T-helper 1 cell treated with Interleukin-12 subunit alpha and Interleukin-12 subunit beta and Interleukin-4 antibody, amounts not matched to agents 30 μg/mL and 1 μg/mL, for 36 hours (primary cell): Measurements from ENCODE around the gene MB21D2.
A peak's percentile ranks its signal among the peaks of the same experiment; 100 is the strongest.
"Not testable (repeated sequence)": the region's sequence is repeated elsewhere in the genome, so short reads cannot be mapped to it uniquely, and the experiment has no call there.

Experiments used
- H3K27ac Mint-ChIP-seq: one replicate; pipeline ENCODE4 v1.8.0; 2021; ENCODE audit warnings: mild to moderate bottlenecking, mixed read lengths
- H3K27me3 Mint-ChIP-seq: one replicate; pipeline ENCODE4 v1.8.0; 2021; ENCODE audit warnings: low read depth, mixed read lengths
- H3K36me3 Mint-ChIP-seq: one replicate; pipeline ENCODE4 v1.8.0; 2021; ENCODE audit warnings: low read depth, mixed read lengths
- H3K4me1 Mint-ChIP-seq: one replicate; pipeline ENCODE4 v1.8.0; 2021; ENCODE audit warnings: low read depth, mixed read lengths
- H3K4me3 Mint-ChIP-seq: one replicate; pipeline ENCODE4 v1.8.0; 2021; ENCODE audit warnings: mild to moderate bottlenecking, moderate library complexity, mixed read lengths
- H3K9me3 Mint-ChIP-seq: one replicate; pipeline ENCODE4 v1.8.0; 2021; ENCODE audit warnings: mixed read lengths

MB21D2 gene

DNA sequence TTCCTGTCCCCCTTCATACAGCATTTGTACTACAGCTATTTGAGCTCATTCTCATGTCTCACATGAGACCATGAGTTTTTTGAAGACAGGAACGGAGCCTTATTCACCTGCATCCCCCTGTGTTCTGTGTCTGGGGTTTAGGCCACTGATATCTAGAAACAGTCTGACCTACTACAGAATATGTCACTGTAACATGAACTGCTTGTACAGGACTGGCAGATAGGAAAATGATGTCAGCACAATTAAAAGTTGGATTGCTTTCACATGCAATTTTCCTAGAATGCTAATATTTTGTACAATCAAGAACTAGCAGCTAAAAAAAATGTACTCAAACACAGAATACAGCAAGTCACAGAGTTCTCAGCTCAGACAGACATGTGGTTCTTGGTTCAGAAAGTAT lies 99.5 kb downstream of the MB21D2 start:
- Mint-ChIP-seq H3K27me3 (no peaks in the 10 kb centered on the region), H3K9me3 (no peaks in the 10 kb centered on the region), H3K4me1 (peaks cover 71% of the 10 kb centered on the region), H3K4me3 (peak overlapping the region; percentile 67), H3K27ac (peak overlapping the region; percentile 88), H3K36me3 (peaks cover 6% of the 10 kb centered on the region)

DNA sequence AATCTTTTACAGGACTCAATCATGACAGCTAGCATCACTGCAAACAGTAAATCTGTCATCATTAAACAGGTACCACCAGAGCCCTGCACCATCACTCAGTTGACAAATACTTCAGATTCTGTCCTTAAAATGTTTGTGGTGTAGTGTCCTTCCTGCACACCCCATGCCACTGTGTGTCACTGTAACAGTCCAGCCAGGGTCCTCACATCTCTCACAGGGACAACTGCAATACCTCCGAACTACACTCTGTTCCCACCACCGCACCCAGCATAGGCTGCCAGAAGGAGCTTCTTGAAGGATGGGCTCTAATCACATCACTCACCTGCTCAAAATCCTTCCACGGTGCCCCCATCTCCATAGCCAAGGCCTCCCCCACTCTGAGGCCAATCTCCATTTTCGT lies 100.2 kb downstream of the MB21D2 start:
- Mint-ChIP-seq H3K9me3 (no peaks in the 10 kb centered on the region), H3K27me3 (no peaks in the 10 kb centered on the region), H3K4me1 (peaks cover 76% of the 10 kb centered on the region), H3K27ac (peak overlapping the region; percentile 88), H3K4me3 (peak overlapping the region; percentile 67), H3K36me3 (peaks cover 6% of the 10 kb centered on the region)

DNA sequence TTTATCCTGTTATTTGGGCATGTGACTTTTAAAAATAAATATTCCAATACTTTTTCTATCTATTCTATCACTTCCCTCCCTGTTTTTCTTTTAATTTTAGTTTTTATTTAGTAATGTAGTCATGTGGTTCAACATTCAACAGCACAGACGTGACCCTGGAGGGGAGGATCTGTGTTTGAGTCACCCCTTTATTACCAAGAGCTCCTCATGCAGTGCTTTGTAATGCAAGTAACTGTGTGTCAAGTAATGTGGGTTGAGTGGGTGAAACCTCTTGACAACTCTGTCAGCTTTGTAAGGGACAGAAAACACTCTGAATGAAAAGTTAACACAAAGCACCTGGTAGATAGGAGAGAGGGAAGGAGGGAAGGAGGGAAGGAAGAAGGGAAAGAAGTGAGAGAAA lies 100.6 kb downstream of the MB21D2 start:
- H3K9me3 Mint-ChIP-seq, result no peaks in the 10 kb centered on the region
- H3K36me3 Mint-ChIP-seq, result peaks cover 6% of the 10 kb centered on the region
- peak overlapping the region; percentile 86 for H3K27ac Mint-ChIP-seq
- H3K4me1 Mint-ChIP-seq, result peaks cover 74% of the 10 kb centered on the region
- H3K27me3 Mint-ChIP-seq, result no peaks in the 10 kb centered on the region
- H3K4me3 Mint-ChIP-seq, result peak overlapping the region; percentile 59

DNA sequence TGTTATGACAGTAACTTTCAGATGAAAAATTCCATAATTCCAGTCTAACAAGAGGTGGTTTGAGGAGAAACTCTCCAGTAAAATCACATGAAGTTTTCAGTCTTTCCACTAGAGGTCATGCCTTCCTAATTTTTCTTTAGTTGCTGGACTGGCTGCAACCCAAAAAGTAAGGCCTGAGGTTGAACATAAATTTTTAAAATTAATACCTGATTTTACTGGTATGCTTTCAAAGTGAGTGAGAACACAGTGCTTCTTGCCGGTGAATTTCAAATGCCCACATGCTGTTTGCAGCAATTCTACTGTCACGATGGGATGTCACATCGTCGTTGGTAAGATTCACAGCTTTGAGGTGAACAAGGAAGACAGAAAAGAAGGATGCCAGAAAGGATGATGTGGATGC lies 101.3 kb downstream of the MB21D2 start:
- Mint-ChIP-seq H3K36me3 (peaks cover 6% of the 10 kb centered on the region), H3K4me3 (peak overlapping the region; percentile 21), H3K9me3 (no peaks in the 10 kb centered on the region), H3K27me3 (no peaks in the 10 kb centered on the region), H3K4me1 (peaks cover 68% of the 10 kb centered on the region), H3K27ac (peak overlapping the region; percentile 55)

DNA sequence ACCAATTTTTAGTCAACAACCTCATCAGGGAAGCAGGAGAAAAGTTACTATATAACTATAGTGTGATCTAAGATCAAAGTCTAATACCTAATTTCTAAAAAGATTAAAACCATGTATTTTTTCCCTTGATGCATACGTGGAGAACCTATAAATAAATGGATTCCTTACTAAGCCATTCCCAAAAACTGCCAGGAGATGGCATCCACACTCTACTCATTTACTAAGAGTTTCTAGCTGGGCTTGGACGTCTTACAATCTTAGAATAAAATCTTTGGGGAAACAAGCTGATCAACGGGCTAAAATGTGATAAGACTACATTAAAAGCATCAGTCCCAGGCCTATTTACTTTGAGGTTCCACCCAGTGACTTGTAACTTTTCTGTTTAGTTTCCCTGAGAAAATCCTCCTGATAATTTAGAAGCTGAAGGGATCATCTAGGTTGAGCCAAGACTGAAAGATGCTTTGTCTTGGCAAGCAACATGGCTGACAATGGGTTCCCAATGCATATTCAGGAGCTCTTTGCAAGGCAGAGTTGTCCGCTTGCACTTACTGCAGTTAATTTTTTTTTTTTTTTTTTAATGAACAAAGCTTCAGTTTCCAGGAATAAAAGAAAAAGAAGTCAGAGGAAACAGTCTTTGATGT lies 104.8 kb downstream of the MB21D2 start:
- Mint-ChIP-seq H3K4me1 (peaks cover 39% of the 10 kb centered on the region), H3K9me3 (no peaks in the 10 kb centered on the region), H3K27ac (no peak overlapping the region), H3K27me3 (no peaks in the 10 kb centered on the region), H3K36me3 (peaks cover 6% of the 10 kb centered on the region), H3K4me3 (no peak overlapping the region)

DNA sequence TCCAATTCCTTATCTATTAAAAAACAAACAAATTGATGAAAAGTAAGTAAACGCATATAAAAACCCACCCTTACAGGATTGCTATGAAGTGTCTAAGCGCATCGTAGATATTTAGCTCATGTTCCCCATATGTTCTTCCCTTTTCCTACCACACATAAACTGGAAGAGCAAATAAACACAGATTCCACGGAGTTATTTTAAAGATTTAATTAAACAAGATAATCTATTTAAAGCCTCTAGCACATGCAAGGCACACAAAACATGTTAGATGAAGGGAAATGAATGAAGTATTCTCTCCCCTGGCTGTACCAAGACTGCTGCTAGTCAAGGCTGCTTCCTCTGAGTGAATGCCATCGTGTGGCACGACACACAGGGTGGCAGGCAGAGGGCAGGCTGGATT lies 111.9 kb downstream of the MB21D2 start:
- Mint-ChIP-seq H3K36me3 (peaks cover 4% of the 10 kb centered on the region), H3K27me3 (no peaks in the 10 kb centered on the region), H3K4me1 (peaks cover 10% of the 10 kb centered on the region), H3K4me3 (no peak overlapping the region), H3K9me3 (no peaks in the 10 kb centered on the region), H3K27ac (no peak overlapping the region)

DNA sequence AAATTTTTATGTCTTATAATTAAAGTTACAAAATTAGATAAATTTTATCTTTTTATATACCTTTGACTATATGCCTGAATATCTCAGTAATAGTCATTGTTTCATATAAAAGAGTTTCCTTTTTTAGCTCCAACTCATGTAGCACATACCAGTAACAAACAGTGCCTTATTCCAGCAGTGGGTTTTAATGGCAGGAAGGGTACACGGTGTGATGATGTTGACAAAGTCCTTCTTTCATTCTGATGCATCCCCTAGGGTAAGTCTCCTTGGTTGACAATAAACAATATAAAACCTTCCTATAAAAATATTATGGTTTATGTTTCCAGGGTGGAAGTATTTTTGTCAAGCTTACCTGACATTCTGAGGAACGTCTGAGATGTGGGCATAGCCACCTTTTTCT lies 113.2 kb downstream of the MB21D2 start:
- Mint-ChIP-seq H3K9me3 (no peaks in the 10 kb centered on the region), H3K4me1 (peaks cover 12% of the 10 kb centered on the region), H3K36me3 (peaks cover 4% of the 10 kb centered on the region), H3K27me3 (no peaks in the 10 kb centered on the region), H3K27ac (no peak overlapping the region), H3K4me3 (no peak overlapping the region)

DNA sequence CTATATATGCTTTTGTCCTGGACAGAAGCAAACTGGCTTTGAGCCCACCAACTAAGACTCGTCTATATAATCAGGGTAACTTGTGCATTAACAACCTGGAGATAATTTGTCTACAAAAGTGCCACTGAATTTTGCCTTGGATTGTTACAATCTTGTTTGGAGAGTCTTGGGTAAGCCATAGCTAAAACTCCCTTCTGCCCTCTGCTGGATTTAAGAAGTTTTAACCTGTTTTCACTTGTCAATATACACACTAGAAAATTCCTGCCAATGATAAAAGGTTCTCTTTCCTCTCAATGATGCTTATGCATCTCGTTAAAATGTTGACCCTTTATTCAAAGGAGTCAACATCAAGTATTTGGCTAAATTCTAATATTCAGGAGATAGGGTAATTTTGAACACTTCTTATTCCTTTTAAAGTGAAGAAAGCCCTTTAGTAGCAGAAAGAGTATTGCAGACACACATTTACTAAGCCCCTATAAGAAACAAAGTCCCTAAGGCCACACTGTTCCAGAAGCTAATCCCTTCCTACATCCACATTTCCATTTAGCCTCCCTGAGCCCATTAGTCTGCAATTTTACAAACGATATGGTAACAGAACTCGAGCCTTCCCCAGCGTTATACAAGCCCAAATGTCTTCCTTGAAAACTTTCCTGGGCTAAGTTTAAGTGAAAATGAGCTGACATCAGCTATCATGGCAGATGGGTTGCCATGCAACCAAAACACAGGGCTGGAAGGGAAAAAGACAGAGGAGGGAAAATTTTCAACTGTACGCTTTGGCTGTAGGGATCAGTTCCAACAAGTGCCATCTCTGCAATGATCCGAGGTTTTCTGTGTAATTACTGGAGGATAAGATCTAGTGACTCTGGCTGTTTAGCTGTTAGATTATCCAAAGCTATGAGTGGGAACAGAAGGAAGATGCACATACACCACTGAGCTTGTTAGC lies 114.4 kb downstream of the MB21D2 start:
- H3K4me3 Mint-ChIP-seq, result no peak overlapping the region
- H3K27ac Mint-ChIP-seq, result no peak overlapping the region
- H3K27me3 Mint-ChIP-seq, result no peaks in the 10 kb centered on the region
- H3K4me1 Mint-ChIP-seq, result peaks cover 10% of the 10 kb centered on the region
- H3K36me3 Mint-ChIP-seq, result peaks cover 8% of the 10 kb centered on the region
- H3K9me3 Mint-ChIP-seq, result no peaks in the 10 kb centered on the region

DNA sequence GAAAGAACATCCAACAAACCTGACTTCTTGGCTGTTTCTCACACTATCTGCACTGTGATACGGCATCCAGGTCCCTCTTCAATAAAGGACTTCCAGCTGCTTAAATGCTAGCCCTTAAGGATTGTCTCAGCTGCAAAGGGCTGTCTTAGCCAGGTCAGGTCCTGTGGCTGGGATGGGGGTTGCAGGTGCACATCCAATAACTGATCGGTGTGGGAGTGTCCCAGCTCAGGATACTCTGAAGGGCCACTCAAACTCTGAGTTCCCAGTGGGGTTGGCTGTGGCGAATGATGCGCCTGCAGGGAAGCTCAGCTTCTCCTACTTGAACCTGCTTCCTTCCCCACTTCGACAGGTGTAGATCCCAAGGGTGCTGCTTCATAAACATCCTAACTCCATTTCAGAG lies 115.7 kb downstream of the MB21D2 start:
- Mint-ChIP-seq H3K4me1 (peaks cover 5% of the 10 kb centered on the region), H3K9me3 (no peaks in the 10 kb centered on the region), H3K36me3 (peaks cover 8% of the 10 kb centered on the region), H3K27me3 (no peaks in the 10 kb centered on the region), H3K27ac (no peak overlapping the region), H3K4me3 (no peak overlapping the region)

DNA sequence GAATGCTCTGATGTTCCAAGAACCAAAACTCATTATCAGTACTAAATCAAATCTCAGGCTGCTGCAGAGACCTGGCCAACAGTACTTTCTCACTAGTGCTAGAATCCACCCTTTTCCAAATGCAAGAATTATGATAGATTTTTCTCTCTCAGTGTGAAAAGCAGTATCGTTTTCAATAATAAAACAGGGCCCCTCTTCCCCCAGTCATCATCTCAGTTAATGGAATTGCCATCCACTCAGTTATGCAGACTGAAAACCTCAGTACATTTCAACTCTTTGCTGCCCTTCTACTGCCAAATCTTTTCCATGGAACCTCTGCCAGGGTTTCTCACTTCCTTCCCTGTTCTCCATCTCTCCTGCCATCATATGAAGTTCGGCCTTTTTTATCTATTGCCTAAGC lies 117.9 kb downstream of the MB21D2 start:
- H3K27ac Mint-ChIP-seq, result no peak overlapping the region
- no peaks in the 10 kb centered on the region for H3K9me3 Mint-ChIP-seq
- no peaks in the 10 kb centered on the region for H3K27me3 Mint-ChIP-seq
- peaks cover 9% of the 10 kb centered on the region for H3K36me3 Mint-ChIP-seq
- H3K4me3 Mint-ChIP-seq, result no peak overlapping the region
- H3K4me1 Mint-ChIP-seq, result peaks cover 5% of the 10 kb centered on the region

DNA sequence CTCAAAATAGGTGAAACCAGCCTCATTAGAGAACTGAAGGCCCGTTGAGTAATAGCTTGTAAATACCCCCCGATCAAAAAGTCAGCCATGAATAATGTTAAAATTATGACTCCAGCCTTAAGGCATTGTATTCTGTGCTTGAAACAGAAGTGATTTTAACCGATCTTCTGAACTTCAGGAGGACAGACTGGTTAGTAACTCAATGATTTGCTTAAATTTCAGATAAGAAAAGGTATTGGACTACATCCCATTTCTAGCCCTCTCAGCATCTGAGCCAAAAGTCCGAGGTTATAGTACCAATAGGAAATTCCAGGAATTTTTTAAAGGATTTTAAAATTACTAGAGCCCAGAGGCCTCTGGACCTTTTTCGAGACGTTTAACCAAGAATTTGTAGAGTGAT lies 122.6 kb downstream of the MB21D2 start:
- Mint-ChIP-seq H3K27ac (no peak overlapping the region), H3K4me3 (no peak overlapping the region), H3K9me3 (no peaks in the 10 kb centered on the region), H3K27me3 (no peaks in the 10 kb centered on the region), H3K36me3 (peaks cover 9% of the 10 kb centered on the region), H3K4me1 (no peaks in the 10 kb centered on the region)

DNA sequence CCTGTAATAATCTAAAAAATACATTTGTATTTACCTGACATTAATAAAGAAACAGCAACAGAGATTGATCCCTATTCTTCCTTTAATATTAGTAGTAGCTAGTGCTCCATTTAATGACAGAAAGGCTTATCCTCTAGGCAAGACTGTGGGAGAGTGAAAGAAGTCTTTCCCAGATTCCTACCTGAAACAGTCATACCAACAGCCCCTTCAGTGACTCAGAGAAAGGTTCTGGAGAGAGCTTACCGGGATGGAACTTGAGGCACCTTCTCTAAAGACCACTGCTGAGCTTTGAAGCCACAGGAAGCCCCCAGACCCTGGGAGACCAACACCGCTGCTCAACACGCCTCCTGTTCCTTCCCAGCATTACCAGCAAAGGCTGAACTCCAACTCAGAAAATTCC lies 123.4 kb downstream of the MB21D2 start:
- Mint-ChIP-seq H3K9me3 (no peaks in the 10 kb centered on the region), H3K27me3 (no peaks in the 10 kb centered on the region), H3K4me1 (no peaks in the 10 kb centered on the region), H3K27ac (no peak overlapping the region), H3K36me3 (peaks cover 9% of the 10 kb centered on the region), H3K4me3 (no peak overlapping the region)

DNA sequence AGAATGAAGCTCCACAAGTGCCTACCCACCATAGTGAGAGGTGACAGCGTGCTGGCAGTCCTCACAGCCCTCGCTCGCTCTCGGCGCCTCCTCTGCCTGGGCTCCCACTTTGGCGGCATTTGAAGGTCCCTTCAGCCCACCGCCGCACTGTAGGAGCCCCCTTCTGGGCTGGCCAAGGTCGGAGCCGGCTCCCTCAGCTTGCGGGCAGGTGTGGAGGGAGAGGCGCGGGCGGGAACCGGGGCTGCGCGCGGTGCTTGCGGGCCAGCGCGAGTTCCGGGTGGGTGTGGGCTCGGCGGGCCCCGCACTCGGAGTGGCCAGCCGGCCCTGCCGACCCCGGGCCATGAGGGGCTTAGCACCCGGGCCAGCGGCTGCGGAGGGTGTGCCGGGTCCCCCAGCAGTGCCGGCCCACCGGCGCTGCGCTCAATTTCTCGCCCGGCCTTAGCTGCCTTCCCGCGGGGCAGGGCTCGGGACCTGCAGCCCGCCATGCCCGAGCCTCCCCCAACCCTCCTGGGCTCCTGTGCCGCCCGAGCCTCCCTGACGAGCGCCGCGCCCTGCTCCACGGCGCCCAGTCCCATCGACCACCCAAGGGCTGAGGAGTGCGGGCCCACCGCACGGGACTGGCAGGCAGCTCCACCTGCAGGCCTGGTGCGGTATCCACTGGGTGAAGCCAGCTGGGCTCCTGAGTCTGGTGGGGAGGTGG lies 128.7 kb downstream of the MB21D2 start:
- H3K4me3 Mint-ChIP-seq, H3K27me3 Mint-ChIP-seq, H3K36me3 Mint-ChIP-seq, H3K9me3 Mint-ChIP-seq, H3K27ac Mint-ChIP-seq, H3K4me1 Mint-ChIP-seq: not testable (repeated sequence)

DNA sequence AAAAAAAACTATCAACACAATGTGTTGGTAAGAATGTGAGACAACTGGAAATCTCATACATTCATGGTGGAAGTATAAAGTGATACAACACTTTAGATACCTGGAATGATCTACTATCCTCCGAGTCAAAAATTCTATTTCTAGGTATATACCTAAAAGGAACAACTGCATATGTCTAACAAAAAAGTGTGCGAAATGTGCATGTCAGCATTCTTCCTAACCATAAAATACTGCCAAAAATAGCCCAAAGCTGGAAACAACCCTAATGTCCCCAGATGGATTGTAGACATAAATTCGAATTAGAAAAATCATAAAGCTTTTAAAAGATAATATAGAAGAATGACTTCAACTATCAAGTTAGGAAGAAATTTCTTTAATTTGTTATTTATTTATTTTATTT lies 139.1 kb downstream of the MB21D2 start:
- H3K27ac Mint-ChIP-seq, result no peak overlapping the region
- H3K9me3 Mint-ChIP-seq, result peaks cover 23% of the 10 kb centered on the region
- no peaks in the 10 kb centered on the region for H3K36me3 Mint-ChIP-seq

DNA sequence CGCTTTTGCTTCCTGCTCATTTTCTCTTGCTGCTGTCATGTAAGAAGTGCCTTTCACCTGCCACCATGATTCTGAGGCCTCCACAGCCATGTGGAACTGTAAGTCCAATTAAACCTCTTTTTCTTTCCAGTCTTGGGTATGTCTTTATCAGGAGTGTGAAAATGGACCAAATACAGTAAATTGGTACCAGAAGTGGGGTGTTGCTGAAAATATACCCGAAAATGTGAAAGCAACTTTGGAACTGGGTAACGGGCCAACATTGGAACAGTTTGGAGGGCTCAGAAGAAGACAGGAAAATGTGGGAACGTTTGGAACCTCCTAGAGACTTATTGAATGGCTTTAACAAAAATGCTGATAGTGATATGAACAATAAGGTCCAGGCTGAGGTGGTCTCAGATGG lies 143.3 kb downstream of the MB21D2 start:
- H3K27me3 Mint-ChIP-seq, result peaks cover 14% of the 10 kb centered on the region
- not testable (repeated sequence) for H3K36me3 Mint-ChIP-seq, H3K4me3 Mint-ChIP-seq, H3K27ac Mint-ChIP-seq, H3K4me1 Mint-ChIP-seq
- peaks cover 23% of the 10 kb centered on the region for H3K9me3 Mint-ChIP-seq

More for the DNA sequence above, 139.1 kb downstream of the MB21D2 start:
- no peak overlapping the region for H3K4me3 Mint-ChIP-seq
- H3K27me3 Mint-ChIP-seq, result peaks cover 6% of the 10 kb centered on the region
- peaks cover 3% of the 10 kb centered on the region for H3K4me1 Mint-ChIP-seq
